ENCODE measurements around the gene SPSB2.

DNA sequence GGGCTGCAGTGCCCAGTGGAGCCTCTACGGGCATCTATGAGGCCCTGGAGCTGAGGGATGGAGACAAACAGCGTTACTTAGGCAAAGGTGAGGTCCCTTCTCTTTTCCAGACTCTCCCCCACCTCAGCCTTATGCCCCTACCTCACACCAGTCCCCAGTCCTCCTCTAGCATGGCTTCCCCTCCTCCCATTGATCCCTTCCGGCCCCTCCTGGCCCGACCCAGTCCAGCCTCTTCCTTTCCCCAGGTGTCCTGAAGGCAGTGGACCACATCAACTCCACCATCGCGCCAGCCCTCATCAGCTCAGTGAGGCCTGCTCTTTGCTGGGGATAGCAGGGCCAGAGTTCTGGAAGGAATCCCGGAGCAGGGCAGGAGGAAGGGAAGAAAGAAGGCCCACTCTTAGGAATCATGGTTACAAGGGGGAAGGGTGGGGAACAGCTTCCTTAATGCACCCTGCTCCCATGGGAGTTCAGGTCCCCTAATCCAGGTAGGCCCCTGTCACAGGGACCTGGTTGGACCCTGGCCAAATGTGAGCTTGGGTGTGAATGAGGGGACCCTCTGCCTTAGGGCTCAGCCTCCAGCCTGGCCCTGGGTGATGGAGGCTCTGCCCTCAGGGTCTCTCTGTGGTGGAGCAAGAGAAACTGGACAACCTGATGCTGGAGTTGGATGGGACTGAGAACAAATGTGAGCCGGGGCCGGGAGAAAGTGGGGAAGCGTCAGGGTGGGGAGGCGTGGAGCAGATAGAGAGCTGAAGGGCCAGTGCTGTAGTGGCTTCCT is 43.5 kb upstream of the SPSB2 start:
- TF ChIP-seq, protein P1, sequence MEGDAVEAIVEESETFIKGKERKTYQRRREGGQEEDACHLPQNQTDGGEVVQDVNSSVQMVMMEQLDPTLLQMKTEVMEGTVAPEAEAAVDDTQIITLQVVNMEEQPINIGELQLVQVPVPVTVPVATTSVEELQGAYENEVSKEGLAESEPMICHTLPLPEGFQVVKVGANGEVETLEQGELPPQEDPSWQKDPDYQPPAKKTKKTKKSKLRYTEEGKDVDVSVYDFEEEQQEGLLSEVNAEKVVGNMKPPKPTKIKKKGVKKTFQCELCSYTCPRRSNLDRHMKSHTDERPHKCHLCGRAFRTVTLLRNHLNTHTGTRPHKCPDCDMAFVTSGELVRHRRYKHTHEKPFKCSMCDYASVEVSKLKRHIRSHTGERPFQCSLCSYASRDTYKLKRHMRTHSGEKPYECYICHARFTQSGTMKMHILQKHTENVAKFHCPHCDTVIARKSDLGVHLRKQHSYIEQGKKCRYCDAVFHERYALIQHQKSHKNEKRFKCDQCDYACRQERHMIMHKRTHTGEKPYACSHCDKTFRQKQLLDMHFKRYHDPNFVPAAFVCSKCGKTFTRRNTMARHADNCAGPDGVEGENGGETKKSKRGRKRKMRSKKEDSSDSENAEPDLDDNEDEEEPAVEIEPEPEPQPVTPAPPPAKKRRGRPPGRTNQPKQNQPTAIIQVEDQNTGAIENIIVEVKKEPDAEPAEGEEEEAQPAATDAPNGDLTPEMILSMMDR (IDR thresholded peaks at IDR 0.05), result no peak
- TF ChIP-seq POLR2A (IDR thresholded peaks at IDR 0.05), result no peak
- TF ChIP-seq EP300 (IDR thresholded peaks at IDR 0.05), result no peak
